Stimulated activated CD4-positive, alpha-beta T cell treated with anti-CD3 and anti-CD28 coated beads, Interleukin-1b, Interleukin-23, amount 100 ng/mL, for 24 hours (primary cell): ENCODE measurements around the gene TSPYL1.

Experiments used
- DNase-seq, 4 experiments: peaks; one replicate each; pipeline ENCODE4 v3.0.0-alpha.2; 2020; ENCODE audit warnings: low read depth in 4 of 4, low spot score in 1 of 4

TSPYL1 gene

DNA sequence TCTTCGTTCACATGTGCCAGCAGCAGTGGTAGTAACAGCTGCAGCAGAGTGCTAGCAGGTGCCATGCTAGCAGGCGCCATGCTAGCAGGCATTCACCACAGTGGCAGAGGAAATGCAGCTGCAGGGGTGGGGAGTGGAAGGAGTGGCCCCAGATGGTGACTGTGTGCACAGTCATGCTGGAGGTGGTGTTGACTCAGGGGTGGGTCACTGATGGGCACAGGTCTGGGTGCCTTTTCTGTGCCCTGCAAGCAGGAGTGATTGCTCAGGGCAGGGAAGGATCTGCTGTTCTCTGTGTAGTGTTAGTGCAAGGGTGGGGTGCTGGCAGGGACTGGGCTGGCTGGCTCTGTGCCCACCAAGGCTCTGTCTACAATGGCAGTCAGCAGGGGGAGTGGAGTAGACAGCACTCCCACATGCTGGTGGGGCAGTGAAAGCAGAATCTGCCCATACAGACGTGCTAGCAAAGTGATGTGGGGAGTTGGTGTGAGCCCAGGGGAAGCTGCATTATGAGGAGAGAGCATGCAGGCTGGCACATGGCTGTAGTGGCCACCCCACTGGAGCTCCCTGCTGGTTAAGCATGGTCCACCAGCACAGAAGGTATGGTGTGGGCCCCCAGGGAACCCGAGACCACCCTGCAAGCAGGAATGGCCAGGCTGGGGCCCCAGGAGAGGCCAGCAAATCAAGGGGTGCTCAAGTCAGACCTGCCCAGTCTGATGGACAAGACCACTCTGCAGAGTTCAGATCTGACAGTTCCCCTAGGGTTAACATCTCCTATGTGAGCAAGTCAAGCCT is 14.5 kb downstream of the TSPYL1 start:
- DNase-seq: no peak

DNA sequence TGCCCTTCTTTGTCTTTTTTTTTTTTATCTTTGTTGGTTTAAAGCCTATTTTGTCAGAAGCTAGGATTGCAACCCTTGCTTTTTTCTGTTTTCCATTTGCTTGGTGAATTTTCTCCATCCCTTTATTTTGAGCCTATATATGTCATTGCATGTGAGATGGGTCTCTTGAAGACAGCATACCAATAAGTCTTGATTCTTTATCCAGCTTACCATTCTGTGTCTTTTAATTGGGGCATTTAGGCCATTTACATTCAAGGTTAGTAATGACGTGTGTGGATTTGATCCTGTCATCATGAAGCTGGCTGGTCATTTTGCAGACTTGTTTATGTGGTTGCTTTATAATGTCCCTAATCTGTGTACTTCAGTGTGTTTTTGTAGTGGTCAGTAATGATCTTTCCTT is 16.4 kb downstream of the TSPYL1 start:
- no peak for DNase-seq

DNA sequence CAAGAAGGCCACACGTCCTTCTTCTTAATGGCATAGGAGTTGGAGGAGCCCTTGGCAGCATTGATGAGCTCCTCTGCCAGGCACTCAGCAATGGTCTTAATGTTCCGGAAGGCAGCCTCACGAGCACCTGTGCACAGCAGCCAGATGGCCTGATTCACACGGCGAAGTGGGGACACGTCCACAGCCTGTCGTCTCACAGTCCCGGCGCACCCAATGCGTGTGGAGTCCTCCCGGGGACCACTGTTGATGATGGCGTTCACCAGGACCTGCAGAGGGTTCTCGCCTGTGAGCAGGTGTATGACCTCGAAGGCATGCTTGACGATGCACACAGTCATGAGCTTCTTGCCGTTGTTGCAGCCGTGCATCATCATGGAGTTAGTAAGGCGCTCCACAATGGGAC is 21.2 kb downstream of the TSPYL1 start:
- DNase-seq: no peak

DNA sequence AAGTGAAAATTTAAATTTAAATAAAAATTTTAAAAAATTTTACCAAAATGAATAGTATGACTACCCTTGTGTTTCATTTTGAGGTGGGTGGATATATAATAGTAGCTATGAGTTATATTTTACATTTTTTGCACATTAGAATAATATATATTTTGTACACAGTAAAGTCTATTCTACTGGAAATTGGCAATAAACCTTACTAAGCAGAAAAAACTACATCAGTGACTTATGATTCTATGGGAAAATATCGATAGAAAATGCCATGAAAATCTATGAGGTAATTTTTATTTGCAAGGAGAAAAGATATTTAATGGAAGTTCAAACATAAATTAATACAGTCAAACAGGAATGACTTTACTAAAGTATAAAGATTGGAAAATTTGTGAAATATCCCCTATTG is 23.0 kb downstream of the TSPYL1 start:
- no peak for DNase-seq

DNA sequence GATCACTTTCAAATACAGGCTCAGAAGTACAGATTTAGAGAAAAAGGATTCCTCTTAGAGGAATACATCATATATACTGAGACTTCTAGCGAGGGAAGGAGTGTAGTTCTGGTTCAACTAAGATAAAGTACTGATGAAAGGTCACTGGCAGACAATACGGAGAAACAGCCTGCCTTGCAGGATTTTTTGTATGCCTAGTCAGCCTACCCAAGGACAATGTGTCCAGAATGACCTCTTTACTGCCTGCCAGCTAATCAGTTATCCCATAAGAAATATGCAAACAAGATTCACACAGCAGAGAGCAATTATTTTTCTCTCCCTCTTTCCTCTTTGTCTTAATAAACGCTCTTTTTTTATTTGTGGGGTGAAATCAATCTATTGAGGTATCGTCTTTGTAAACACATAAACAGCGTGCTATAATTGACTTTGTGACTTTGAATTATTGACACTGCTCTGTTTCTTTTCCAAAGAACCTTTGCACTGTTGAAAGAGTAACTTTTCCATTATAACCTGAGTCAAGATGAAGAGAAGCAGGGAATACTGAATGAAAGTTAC is 24.4 kb downstream of the TSPYL1 start:
- no peak for DNase-seq

DNA sequence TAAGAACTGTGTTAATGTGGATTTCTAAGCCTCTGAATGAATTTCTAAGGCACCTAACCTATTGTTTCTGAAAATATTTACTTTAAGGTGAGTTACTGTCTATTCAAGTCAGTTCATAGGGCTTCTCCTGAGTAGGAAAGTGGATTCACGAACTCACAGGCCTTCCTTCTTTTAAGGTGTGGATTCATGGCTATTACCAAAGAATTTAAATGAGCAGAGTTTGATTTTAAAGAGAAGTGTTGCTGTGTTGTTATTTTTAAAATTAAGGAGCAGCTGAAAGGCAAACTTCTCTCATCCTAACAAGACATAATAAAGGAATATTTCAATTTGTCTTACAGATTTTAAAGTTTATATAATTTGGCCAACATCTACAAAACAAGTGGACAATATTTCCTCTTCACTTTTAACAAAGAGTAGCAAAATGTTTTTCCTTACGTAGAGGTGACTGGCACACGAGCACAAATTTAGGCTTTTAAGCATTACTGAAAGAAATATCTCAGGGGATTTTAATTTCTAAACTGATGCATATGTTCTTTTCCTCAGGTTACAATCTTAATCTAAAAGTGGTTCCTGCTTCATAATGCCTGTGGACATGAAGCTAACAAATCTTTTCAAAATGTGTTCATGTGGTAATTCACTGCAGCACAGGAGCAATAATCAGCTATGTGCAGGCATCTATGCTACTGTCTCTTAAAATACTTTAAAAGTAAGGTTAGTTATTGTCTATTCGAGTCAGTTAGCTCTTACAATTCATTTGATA is 25.3 kb downstream of the TSPYL1 start:
- no peak for DNase-seq

DNA sequence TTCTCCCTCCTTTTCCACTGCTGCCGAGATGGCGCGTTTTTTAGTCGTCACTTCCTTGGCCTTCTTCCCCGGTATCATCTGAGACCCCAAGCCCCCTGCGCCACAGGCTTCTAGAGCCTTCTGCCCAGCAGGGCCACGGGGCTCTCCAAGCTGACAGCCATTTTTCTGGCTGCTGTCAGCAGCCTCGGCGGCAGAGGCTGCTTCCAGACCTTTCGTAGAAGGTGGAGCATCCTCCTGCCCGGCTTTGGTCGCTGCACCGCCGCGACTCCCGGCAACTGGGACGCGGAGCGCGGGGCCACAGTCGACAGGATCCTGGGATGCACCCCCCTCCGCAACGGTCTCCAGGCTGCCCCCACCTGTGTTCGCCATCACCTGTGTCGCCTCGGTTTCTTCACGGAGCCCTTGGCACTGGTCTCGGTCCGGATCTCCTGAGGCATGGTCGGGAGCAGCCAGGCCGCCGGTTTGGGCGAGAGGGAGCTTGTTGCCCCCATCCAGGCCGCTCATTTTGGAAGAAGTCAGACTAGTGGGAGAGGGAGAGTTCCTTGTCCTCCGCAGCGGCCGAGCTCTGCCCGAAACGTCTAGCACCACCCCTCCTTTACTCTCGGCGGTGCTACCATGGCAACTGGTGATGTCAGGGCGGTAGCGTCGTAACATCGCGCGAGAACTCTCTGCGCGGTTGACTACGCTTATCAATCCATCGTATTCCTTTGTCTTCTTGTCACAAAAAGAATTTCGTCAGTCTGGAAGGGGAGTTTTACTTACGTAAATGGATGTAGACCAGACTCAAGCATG is 26.0 kb downstream of the TSPYL1 start, which contains the start of gene TSPYL4:
Gene TSPYL4, minus strand, starts transcription at position 571 of the 792 bp plus-strand sequence. Its CDS starts 67 bp downstream, at position 504.
- peak; percentile 71 to 85 (median 82) for DNase-seq

DNA sequence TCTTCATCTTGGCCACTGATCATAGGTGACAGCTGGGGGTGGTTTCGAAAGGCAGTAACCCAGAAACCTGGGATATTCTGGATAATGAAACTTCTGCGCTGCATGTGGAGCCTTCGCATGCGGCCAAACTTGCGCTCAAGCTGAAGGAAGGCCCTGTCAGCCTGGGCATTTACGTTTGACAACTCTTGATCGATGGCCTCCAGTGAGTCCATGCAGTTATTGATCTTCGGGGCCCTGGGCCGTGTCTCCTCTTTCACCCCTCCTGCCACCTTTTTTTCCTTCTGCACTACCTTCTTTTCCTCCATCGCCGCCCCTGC is 26.6 kb downstream of the TSPYL1 start:
- DNase-seq: no peak

DNA sequence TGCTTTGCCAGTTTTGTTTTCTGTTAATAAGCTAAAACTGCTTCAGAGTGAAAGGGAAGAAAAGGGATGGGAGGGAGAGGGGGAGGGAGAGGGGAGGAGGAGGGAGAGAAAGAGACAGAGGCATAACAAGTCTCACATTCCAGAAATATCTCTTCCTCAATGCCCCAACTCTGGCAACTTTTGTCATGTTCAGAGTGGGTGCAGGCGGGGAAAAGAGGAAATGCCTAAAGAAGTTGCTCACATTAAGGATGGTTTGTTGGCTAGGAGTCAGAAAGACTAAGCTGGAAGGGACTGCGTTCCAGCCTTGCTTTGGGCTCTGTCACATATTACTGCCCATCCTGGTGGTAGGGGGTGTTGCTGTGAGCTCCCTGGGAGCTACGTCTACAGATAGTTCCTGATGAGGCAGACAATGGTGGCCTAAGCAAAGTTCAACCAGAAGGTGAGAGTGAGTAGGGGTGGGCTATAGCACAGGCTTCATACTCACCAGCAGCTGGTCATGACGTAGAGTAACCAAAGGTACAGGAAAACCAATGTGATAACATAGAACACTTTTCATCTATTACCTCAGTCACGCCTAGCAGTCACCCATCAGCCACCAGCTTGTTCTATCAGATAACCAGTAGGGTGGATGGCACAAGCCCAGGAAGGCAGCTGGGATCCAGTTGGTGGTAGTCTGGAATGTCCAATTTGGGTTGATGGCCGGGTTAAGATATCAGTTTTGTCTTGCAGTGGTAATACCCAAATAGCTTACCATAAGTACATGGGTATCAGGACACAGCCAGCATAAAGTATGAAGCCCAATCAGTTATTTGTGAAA is 28.0 kb downstream of the TSPYL1 start:
- no peak for DNase-seq

DNA sequence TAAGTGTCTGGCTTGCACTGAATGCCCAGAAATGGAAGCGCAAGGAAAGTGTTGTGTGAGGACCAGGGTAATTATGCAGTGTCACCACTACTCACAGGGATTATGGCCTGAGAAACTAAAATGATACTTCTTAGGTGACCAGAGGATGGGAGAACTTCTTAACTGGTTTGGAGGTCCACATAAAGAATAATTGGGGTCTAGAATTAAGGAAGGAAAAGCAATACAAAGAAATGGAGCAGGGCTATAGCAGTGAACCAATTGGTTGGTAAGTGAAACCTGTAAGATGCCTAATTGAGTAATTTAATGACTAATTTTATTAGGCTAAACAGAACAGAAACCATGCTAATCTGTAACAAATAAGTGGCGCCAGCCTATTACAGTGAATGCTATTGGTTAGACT is 31.2 kb downstream of the TSPYL1 start:
- no peak for DNase-seq

DNA sequence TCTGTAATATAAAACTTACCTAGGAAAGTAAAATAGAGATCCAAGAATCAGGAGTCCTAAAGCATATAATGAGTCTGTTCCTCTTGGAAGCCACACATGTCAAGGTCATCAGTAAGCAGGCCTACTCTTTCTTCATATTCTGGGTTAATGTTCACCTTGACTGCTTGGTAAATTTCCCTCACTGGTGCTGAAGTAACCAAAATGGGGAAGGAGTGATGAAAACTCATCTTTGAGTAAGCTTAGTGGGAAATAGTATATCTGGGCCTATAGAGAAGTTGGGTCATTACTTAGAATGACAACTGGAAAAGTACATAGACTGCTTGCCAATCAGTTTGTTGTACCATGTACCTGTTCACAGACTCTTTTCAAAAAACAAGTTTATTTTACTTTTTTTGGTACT is 32.4 kb downstream of the TSPYL1 start:
- DNase-seq: no peak

DNA sequence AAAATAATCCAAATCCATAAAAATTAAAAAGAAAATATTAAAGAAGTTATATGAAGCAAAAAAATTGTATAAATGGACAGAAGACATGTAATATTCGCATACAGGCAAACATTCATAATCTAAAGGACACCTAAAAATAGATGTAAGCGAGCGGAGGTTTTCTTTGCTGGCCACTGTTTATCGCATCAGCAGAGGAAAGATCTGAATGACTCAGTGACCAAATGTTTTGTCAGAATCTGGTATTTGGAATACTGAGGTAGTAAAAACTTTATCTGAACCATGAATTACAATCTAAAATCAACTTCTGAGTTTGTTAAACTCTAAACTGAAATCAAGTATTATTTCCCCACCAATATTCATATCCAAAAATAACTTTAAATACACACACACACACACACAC is 33.6 kb downstream of the TSPYL1 start:
- no peak for DNase-seq

DNA sequence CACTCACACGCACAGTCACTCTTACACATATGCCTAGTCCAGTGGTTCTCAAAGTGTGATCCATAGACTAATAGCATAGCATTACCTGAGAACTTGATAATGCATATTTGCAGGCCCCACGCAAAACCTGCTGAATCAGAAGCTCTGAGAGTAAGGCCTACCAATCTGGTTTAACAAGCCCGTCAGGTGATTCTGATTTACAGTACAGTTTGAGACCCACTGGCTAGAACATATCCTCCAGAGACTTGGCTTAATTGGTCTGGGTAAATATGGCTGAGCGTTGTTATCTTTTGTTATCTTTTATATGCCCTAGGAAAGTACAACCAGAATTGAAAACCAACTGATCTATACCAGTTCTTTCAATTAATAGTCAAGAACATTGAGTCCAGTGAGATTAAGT is 35.4 kb downstream of the TSPYL1 start:
- no peak for DNase-seq

DNA sequence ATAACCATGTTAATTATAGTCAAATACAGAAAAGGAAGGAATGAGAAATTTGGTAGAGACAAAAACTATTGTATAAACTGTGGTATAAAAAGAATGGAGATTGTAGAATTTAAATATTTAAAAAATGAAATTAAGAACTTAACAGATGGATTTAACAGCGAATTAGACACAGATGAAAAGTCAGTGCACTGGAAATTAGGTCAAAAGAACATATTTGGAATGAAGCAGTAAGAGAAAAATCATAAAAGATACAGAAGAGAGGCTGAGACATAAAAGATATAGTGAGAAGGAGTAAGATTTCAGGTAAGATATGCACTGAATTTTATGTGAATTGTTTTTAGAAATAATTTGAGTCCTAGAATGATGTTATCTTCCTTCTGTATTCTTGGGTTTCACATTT is 39.9 kb downstream of the TSPYL1 start:
- DNase-seq: no peak

DNA sequence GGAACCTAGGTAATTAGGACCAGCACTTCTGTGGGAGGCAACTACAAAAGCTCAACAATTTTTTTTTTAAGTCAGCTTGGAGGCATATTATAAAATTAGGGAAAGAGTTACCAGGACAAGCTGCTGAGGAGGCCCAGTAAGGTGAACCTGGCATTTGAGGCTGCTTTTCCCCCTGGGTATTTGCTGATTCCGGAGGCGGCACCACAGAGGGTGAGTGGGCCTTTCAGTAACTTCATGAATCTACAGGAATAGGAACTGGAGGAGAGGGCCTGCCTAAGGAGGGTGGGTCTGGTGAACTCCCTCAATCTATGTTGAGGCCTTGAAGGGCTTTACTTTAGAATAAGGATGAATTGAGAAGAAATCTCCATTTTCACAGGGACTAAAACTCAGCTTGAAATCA is 40.5 kb downstream of the TSPYL1 start:
- no peak for DNase-seq

DNA sequence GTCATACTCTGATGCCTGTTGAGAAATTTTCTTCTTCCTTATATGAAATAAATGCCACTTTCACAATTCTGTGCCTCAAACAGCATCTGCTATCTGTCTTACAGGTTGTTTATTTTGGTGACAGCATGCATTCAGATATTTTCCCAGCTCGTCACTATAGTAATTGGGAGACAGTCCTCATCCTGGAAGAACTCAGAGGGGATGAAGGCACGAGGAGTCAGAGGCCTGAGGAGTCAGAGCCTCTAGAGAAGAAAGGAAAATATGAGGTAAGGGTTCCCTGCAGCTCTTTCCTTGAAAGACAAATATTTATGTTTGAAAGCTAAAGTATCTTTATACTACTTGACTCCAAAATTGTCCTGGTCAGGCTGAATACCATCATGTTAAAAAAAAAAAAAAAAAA is 41.6 kb downstream of the TSPYL1 start:
- DNase-seq: no peak

DNA sequence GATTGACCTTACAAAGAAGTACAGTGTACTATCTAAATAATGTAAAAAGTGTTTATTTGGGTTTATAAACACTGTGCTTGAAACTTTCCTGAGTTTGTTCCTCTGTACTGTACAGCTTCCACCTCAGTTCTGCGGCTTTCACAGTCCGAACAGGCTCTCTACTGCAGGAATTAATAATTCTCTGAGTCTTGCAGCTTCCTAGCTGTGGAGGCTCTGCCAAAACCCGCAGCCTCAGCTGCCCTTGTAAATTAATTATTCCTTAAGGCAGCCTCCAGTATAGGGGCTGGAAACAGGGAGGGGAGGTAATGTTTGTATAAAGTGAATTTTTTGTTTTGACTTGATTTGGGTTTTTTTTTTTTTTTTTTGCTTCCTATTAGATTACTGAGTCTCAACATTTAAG is 45.0 kb downstream of the TSPYL1 start:
- no peak for DNase-seq

DNA sequence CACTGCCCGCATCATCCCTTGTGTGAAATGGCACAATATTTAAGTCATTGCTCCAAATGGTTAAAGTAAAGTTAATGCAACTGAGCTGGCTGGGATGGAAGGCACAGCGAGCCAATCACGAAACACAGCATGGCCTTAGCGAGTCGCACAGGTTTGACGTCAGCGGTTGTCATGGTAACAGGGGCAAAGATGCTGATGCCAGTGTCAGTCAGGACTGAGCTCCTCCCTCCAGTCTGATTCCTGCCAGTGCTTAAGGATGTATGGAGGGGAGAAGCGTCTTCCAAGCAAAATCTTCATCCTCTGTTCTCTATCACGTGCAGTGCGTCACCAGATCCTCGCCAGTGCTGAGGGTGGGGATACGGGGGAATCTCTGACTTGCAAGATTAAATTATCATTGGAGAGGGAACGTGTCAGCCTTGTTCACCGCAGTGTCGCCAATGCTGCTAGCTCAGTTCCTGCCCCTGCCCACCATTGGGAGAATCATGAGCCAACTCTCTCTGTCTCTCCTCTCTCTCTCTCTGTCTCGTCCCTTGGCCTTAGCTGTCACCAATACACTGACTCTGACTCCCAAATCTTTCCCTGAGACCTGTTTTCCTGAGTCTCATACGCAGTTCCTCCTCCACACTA is 50.3 kb downstream of the TSPYL1 start:
- no peak for DNase-seq
